ENCODE data around the gene DNAJA2. TPM values are rescaled to one million over a fixed set of nuclear protein-coding genes. Genes with fewer than 3 reads are reported as not detected.

The DNAJA2 gene
- total RNA-seq, result 10 to 100 TPM; 24.4 to 30.0 TPM

DNA sequence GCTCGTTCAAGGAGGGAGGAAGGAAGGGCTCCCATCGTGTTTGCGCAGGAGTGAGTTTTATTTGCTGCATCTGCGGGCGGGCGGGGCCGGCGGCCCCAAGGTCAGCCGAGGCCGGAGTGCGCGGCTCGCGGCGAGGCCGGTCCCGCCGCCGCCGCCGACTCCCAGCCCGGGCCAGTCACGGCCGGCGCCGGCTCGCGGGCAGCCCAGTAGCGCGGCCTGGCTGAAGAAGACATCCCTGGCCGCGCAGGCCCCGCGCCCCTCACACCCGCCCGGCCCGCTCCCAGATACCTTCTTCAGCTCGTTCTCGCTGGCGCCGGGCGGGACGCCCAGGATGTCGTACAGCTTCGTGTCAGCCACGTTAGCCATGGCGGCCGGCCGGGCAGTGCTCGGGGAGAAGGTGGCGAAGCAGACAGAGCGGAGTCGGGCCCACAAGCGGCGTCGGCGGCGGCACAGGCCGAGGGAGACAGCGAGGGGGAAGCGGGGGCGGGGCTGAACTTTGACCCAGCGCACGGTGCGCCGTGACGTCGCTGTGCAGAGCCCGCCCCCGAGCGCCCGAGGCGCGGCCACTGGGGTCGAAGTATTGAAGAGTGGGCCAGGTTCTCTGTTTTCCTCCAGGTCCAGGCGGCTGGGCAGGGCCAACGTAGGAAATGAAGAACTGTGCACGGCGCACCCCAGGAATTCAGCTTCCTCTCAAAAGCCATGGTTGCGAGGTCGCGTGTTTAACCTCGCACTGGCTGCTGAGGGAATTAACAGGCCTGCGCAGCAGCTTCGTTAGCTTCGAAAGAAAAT, at the start of gene DNAJA2:
DNAJA2 (minus strand) TSS at position 468 of the 789 bp plus-strand sequence; CDS start at position 366, 102 bp downstream.
- WGBS, 2 donors, result 0% methylated on average over 3 to 82 of the region's 86 CpGs
- Histone ChIP-seq H3K4me3 (peak within 1 kb of the TSS; percentile 55 to 83), H3K9me3 (no peaks in the 10 kb centered on the region), H3K27ac (peak within 1 kb of the TSS; percentile 87 to 98 (median 96)), H3K36me3 (replicated peaks in 1 of 2; ENCODE audit: insufficient read depth in 1 of 2, low read depth in 2 of 2) (peaks cover 0 to 10% of the 10 kb centered on the region in 2 donors), H3K4me1 (peaks cover 39% of the 10 kb centered on the region), H3K27me3 (no peaks in the 10 kb centered on the region)
- intact Hi-C loops (cut with DNase I), result no loop called here
- DNase-seq, result peak; percentile 90 to 92 (median 92)
- peak; percentile 95 for ATAC-seq
- peak; percentile 68 to 85 (median 85) for TF ChIP-seq POLR2A (IDR thresholded peaks at IDR 0.05)
- TF ChIP-seq, protein P1, sequence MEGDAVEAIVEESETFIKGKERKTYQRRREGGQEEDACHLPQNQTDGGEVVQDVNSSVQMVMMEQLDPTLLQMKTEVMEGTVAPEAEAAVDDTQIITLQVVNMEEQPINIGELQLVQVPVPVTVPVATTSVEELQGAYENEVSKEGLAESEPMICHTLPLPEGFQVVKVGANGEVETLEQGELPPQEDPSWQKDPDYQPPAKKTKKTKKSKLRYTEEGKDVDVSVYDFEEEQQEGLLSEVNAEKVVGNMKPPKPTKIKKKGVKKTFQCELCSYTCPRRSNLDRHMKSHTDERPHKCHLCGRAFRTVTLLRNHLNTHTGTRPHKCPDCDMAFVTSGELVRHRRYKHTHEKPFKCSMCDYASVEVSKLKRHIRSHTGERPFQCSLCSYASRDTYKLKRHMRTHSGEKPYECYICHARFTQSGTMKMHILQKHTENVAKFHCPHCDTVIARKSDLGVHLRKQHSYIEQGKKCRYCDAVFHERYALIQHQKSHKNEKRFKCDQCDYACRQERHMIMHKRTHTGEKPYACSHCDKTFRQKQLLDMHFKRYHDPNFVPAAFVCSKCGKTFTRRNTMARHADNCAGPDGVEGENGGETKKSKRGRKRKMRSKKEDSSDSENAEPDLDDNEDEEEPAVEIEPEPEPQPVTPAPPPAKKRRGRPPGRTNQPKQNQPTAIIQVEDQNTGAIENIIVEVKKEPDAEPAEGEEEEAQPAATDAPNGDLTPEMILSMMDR (IDR thresholded peaks at IDR 0.05), result peak in 2 of 7 experiments; percentile 6 to 17

DNA sequence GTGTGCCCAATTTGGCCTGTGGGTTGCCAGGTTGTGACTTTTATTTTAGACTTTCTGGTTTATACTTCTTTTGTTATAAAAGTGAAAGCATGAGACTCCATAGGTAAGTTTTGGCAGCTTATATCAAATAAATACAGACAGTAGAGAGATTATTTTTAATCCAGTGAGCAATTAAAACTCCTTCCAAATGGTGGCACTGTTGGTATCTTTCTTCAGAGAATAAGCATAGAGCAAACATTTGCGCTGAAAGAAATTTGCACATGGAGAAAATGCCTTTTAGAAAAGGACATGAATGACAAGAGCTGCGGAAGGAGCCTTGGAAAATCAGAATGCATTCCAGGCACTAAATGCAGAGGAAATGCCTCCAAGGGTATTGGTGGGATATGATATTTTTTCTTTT, 46.1 kb upstream of the DNAJA2 start:
- TF ChIP-seq, protein P1 (IDR thresholded peaks at IDR 0.05), result no peak
- no peak for TF ChIP-seq POLR2A (IDR thresholded peaks at IDR 0.05)
- 65 to 86% methylated on average over 2 of the region's 2 CpGs for WGBS, 2 donors
- no peaks in the 10 kb centered on the region for H3K36me3 ChIP-seq (replicated peaks in 1 of 2; ENCODE audit: insufficient read depth in 1 of 2, low read depth in 2 of 2)

DNA sequence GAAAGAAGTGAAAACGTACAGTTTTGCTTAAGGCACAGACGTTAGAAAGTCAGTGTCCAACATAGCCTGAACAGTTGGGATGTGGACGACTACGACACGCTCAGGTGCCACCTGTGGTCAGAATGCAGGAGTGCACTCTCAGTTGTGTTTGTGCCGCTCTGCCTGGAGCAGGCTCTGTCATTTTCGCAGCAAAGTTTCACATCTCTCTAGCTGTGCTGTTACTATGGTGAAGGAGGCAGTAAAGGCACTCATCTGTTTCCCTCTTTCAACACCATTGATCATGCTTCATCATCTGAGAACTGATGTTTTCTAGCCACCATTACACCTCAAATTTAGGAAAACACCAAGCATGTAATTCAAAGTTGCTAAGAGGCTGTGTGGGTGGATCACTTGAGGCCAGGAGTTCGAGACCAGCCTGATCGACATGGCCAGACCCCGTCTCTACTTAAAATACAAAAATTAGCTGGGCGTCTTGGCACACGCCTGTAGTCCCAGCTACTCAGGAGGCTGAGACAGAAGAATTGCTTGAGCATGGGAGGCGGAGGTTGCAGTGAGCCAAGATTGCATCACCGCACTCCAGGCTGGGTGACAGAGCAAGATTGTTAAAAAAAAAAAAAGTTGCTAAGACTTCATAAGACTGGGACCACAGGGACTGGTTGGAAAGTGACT, 44.9 kb upstream of the DNAJA2 start:
- ATAC-seq (peak; percentile 93), DNase-seq (peak; percentile 63 to 74 (median 69))
- intact Hi-C loops (cut with DNase I), result loop anchor here (10.0 kb wide), 1 partner anchor 174 kb away; no protein-coding TSS in a partner anchor
- Histone ChIP-seq H3K4me1 (no peaks in the 10 kb centered on the region), H3K4me3 (no peak overlapping the region), H3K36me3 (replicated peaks in 1 of 2; ENCODE audit: insufficient read depth in 1 of 2, low read depth in 2 of 2) (no peaks in the 10 kb centered on the region), H3K9me3 (no peaks in the 10 kb centered on the region), H3K27ac (no peak overlapping the region), H3K27me3 (no peaks in the 10 kb centered on the region)
- 32 to 38% methylated on average over 13 to 14 of the region's 14 CpGs for WGBS, 2 donors
- TF ChIP-seq, protein P1 (IDR thresholded peaks at IDR 0.05), result peak; percentile 9 to 74 (median 58)
- no peak for TF ChIP-seq POLR2A (IDR thresholded peaks at IDR 0.05)

More for the DNA sequence above, 46.1 kb upstream of the DNAJA2 start:
- Histone ChIP-seq H3K27me3 (no peaks in the 10 kb centered on the region), H3K4me1 (no peaks in the 10 kb centered on the region), H3K4me3 (no peak overlapping the region), H3K9me3 (no peaks in the 10 kb centered on the region), H3K27ac (no peak overlapping the region)
- ATAC-seq (no peak), DNase-seq (no peak)
- intact Hi-C loops (cut with DNase I), result loop anchor here (10.0 kb wide), 1 partner anchor 175 kb away; no protein-coding TSS in a partner anchor

DNA sequence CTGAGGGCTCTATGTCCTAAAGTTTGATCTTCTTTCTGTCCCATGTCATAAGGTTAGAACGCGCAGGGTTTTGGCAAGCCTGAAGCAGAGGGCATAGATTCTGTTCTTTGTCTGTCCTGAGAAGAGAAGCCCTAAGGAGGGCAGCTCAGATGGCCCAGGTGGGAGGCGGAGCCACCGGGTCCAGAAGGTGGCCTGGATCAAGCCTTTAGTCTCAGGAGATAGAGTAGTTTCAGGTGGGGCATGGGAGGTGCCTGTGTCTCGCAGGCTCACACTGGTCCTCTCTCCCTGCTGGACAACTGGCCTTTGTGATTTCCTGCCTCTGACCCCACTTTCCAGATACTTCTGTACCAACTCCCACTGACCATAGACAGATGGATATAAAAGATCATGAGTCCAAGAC, 44.2 kb upstream of the DNAJA2 start:
- DNase-seq, result no peak
- intact Hi-C loops (cut with DNase I), result loop anchor here (10.0 kb wide), 1 partner anchor 173 kb away; no protein-coding TSS in a partner anchor
- 81 to 85% methylated on average over 5 of the region's 5 CpGs for WGBS, 2 donors

More for the DNA sequence above, 44.2 kb upstream of the DNAJA2 start:
- no peak for ATAC-seq
- no peaks in the 10 kb centered on the region for H3K4me1 ChIP-seq
- TF ChIP-seq POLR2A (IDR thresholded peaks at IDR 0.05), result no peak
- TF ChIP-seq, protein P1 (IDR thresholded peaks at IDR 0.05), result no peak
- H3K4me3 ChIP-seq, result no peak overlapping the region
- no peaks in the 10 kb centered on the region for H3K27me3 ChIP-seq
- no peaks in the 10 kb centered on the region for H3K36me3 ChIP-seq (replicated peaks in 1 of 2; ENCODE audit: insufficient read depth in 1 of 2, low read depth in 2 of 2)
- no peaks in the 10 kb centered on the region for H3K9me3 ChIP-seq
- H3K27ac ChIP-seq, result no peak overlapping the region
